ENCODE measurements around the gene TMEM63A.
"Not testable (repeated sequence)": the region's sequence is repeated elsewhere in the genome, so short reads cannot be mapped to it uniquely, and the experiment has no call there.

Gene TMEM63A

GRCh38 chr1:225888898-225889601, 6.9 kb upstream of the TMEM63A start, which contains the start of gene LEFTY1:
TSS of gene LEFTY1 (minus strand) at chr1:225889146. CDS start at chr1:225889066, 80 bp downstream.
- H3K4me3 ChIP-seq (ENCODE audit: low read depth, low read length), result no peak within 1 kb of the TSS
- no peak for TF ChIP-seq CTCF (IDR thresholded peaks at IDR 0.05; ENCODE audit: low read depth, low read length)

GRCh38 chr1:225888289-225888897, 6.2 kb upstream of the TMEM63A start:
- TF ChIP-seq CTCF (IDR thresholded peaks at IDR 0.05; ENCODE audit: low read depth, low read length), result no peak
- no peak overlapping the region for H3K4me3 ChIP-seq (ENCODE audit: low read depth, low read length)

- not testable (repeated sequence) for H3K4me3 ChIP-seq (ENCODE audit: low read depth, low read length)
These were observed 5.5 kb upstream of the TMEM63A start for GRCh38 chr1:225887554-225888288.

GRCh38 chr1:225887030-225887314, 4.8 kb upstream of the TMEM63A start:
- H3K4me3 ChIP-seq (ENCODE audit: low read depth, low read length), result no peak overlapping the region
- TF ChIP-seq CTCF (IDR thresholded peaks at IDR 0.05; ENCODE audit: low read depth, low read length), result no peak

GRCh38 chr1:225886159-225887029, 4.2 kb upstream of the TMEM63A start:
- no peak for TF ChIP-seq CTCF (IDR thresholded peaks at IDR 0.05; ENCODE audit: low read depth, low read length)
- H3K4me3 ChIP-seq (ENCODE audit: low read depth, low read length), result no peak overlapping the region

GRCh38 chr1:225885336-225885735, 3.2 kb upstream of the TMEM63A start:
- no peak overlapping the region for H3K4me3 ChIP-seq (ENCODE audit: low read depth, low read length)
- TF ChIP-seq CTCF (IDR thresholded peaks at IDR 0.05; ENCODE audit: low read depth, low read length), result no peak

- no peak overlapping the region for H3K4me3 ChIP-seq (ENCODE audit: low read depth, low read length)
- no peak for TF ChIP-seq CTCF (IDR thresholded peaks at IDR 0.05; ENCODE audit: low read depth, low read length)
These were observed 1.6 kb upstream of the TMEM63A start for GRCh38 chr1:225883616-225884265.
